HG03064 (cell line): ENCODE measurements around the gene WIPI1.

ENCODE experiments used
- ATAC-seq: cut with Tn5 transposase; IDR thresholded peaks from one replicate; pipeline ENCODE4 v1.9.1; 2021; ENCODE audit warnings: low read depth; ENCODE audit not compliant: unreplicated experiment

The WIPI1 gene

GRCh38 chr17:68441070-68441770 lies 16.1 kb downstream of the WIPI1 start:
- no peak for ATAC-seq

GRCh38 chr17:68440526-68440925 lies 16.8 kb downstream of the WIPI1 start:
- no peak for ATAC-seq

GRCh38 chr17:68439656-68440290 lies 17.5 kb downstream of the WIPI1 start:
- ATAC-seq: no peak

GRCh38 chr17:68437979-68438822 lies 19.1 kb downstream of the WIPI1 start:
- ATAC-seq: peak; percentile 76

GRCh38 chr17:68435876-68436842 lies 21.1 kb downstream of the WIPI1 start:
- no peak for ATAC-seq

GRCh38 chr17:68435361-68435760 lies 21.9 kb downstream of the WIPI1 start:
- ATAC-seq: no peak

- no peak for ATAC-seq
Observed at GRCh38 chr17:68433911-68434508, 23.3 kb downstream of the WIPI1 start.

GRCh38 chr17:68433211-68433610 lies 24.1 kb downstream of the WIPI1 start:
- no peak for ATAC-seq

GRCh38 chr17:68432086-68432864 lies 25.0 kb downstream of the WIPI1 start:
- ATAC-seq: no peak

GRCh38 chr17:68431661-68432071 lies 25.6 kb downstream of the WIPI1 start:
- no peak for ATAC-seq

- no peak for ATAC-seq
Observed at GRCh38 chr17:68431045-68431608, 26.2 kb downstream of the WIPI1 start.

- ATAC-seq: no peak
Observed at GRCh38 chr17:68429881-68430280, 27.4 kb downstream of the WIPI1 start.

GRCh38 chr17:68428498-68429172 lies 28.7 kb downstream of the WIPI1 start:
- no peak for ATAC-seq

GRCh38 chr17:68427575-68427974 lies 29.7 kb downstream of the WIPI1 start:
- no peak for ATAC-seq

GRCh38 chr17:68425979-68426378 lies 31.3 kb downstream of the WIPI1 start:
- ATAC-seq: no peak

- no peak for ATAC-seq
Observed at GRCh38 chr17:68424861-68425260, 32.4 kb downstream of the WIPI1 start.

- no peak for ATAC-seq
Observed at GRCh38 chr17:68424203-68424602, 33.1 kb downstream of the WIPI1 start.

GRCh38 chr17:68423251-68423650 lies 34.0 kb downstream of the WIPI1 start:
- no peak for ATAC-seq
